22Rv1 (cell line): Measurements from ENCODE around the gene TMC7.
"Not testable (repeated sequence)": the region's sequence is repeated elsewhere in the genome, so short reads cannot be mapped to it uniquely, and the experiment has no call there.

Experiments
- H3K27ac ChIP-seq: fragments of 450-650 bp; 2 replicates; pipeline ENCODE4 v1.5.1; 2017
- ZFX ChIP-seq: fragments of 450-650 bp; IDR thresholded peaks from 2 replicates; pipeline ENCODE4 v1.6.1; 2017; ENCODE audit warnings: antibody characterized with exemption, borderline replicate concordance
- TF ChIP-seq, protein P1 (sequence below): fragments of 450-650 bp; IDR thresholded peaks from 2 replicates; pipeline ENCODE4 v1.5.1; 2017; ENCODE audit warnings: mild to moderate bottlenecking

The TMC7 gene

DNA sequence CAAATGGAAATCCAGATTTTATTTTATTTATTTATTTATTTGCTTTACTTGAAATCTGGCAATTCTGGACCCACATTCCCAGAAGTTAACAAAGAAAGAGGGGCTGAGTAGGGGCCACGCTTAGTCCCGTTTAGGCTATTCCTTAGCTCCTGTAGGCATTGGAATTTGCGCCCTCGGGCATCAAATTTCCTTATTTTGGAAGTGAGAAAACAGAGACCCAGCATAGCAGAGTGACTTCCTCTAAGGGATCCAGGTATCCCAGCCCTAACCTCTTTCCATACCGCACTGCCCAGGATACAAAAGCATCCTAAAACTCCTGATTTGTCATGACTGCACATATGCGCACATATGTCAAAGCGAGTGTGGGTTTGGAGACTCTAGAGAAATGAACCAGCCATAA is 38.5 kb upstream of the TMC7 start:
- no peak overlapping the region for H3K27ac ChIP-seq
- TF ChIP-seq, protein P1, sequence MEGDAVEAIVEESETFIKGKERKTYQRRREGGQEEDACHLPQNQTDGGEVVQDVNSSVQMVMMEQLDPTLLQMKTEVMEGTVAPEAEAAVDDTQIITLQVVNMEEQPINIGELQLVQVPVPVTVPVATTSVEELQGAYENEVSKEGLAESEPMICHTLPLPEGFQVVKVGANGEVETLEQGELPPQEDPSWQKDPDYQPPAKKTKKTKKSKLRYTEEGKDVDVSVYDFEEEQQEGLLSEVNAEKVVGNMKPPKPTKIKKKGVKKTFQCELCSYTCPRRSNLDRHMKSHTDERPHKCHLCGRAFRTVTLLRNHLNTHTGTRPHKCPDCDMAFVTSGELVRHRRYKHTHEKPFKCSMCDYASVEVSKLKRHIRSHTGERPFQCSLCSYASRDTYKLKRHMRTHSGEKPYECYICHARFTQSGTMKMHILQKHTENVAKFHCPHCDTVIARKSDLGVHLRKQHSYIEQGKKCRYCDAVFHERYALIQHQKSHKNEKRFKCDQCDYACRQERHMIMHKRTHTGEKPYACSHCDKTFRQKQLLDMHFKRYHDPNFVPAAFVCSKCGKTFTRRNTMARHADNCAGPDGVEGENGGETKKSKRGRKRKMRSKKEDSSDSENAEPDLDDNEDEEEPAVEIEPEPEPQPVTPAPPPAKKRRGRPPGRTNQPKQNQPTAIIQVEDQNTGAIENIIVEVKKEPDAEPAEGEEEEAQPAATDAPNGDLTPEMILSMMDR: no peak
- TF ChIP-seq ZFX: no peak

DNA sequence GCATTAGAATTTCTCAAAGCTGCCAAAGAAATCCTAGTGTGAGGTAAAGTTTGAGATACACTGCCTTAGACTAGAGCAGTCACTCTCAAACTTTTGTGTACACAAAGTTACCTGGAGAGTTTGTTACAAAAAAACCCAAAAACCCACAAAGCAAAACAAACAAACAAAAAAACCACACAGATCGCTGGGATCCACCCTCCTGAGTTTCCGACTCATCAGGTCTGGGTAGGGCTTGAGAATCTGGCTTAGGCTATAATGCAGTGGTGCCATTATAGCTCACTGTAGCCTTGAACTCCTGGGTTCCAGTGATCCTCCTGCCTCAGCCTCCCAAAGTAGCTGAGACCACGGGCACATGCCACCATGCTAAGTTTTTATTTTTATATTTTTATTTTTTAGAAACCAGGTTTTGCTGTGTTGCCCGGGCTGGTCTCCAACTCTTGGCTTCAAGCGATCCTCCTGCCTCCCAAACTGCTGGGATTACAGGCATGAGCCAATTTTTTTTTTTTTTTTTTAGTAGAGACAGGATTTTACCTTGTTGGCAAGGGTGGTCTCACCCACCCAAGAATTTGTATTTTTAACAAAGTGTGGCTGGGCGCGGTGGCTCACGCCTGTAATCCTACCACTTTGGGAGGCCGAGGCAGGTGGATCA is 35.2 kb upstream of the TMC7 start:
- no peak overlapping the region for H3K27ac ChIP-seq
- TF ChIP-seq ZFX: no peak
- TF ChIP-seq, protein P1: no peak

DNA sequence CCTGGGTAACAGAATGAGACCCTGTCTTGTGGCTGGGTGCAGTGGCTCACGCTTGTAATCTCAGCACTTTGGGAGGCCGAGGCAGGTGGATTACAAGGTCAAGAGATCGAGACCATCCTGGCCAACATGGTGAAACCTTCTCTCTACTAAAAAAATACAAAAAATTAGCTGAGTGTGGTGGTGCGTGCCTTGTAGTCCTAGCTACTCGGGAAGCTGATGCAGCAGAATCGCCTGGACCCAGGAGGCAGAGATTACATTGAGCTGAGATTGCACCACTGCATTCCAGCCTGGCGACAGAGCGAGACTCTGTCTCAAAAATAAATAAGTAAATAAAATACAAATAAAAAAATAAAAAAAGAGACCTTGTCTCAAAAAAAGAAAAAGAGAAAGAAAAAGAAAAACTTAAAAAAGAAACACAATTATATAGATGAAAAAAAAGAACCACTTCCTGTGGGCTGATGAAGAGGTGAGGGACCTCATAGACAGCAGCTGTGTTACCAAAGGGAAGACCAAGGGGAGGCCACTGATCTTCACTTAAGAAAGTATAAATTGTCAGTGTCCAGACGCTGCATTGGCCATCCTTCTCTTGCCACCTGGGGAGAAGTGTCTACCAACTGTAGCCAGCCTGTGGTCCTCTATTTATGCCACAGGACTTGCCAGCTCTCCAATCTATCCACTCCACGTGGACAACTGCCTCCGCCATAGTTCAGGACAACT is 33.1 kb upstream of the TMC7 start:
- TF ChIP-seq, protein P1: no peak
- no peak for TF ChIP-seq ZFX
- H3K27ac ChIP-seq: no peak overlapping the region

DNA sequence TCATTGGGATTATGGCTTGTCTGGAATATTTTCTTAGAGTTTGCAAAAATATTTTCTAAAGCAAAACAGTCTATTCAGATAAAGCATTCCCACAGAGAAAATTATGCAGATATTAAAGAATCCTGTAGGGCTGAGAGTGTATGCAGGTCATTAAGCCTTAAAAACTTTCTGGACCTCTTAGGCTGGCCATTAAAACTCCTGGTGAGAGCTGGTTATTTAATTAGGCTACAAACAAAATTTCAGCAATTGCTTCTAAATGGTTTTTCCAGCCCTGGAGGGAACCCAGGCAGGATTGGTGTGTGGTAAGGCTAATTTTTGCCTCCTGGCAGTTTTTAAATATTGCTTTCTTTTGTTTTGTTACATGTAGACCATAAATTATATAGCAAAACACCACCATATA is 30.2 kb upstream of the TMC7 start:
- no peak for TF ChIP-seq ZFX
- TF ChIP-seq, protein P1: no peak
- no peak overlapping the region for H3K27ac ChIP-seq

DNA sequence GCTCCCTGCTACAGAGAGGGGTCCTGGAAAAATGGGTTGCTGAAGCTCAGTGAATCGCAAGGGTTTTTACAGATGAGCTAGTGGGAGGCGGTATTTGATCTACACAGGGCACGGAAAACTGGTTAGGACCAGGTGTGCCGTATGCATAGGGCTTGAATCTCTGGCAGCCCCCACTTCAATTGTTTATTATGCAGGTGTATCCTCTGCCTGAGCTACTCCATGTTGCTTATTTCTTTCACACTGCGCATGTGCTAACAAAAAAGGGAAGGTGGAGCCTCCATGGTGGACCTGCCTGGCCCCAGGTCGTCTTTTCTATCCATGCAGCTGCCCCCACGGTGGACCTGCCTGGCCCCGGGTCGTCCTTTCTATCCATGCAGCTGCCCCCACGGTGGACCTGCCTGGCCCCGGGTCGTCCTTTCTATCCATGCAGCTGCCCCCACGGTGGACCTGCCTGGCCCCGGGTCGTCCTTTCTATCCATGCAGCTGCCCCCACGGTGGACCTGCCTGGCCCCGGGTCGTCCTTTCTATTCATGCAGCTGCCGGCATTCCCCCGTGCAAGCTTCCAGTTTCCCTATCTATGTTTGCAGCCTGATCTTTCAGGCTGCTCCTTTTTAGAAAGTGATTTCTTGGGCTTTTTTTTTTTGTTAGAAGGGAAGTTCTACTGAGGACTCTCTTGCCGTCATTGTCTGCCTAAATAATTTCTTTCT is 27.7 kb upstream of the TMC7 start:
- H3K27ac ChIP-seq: not testable (repeated sequence)

DNA sequence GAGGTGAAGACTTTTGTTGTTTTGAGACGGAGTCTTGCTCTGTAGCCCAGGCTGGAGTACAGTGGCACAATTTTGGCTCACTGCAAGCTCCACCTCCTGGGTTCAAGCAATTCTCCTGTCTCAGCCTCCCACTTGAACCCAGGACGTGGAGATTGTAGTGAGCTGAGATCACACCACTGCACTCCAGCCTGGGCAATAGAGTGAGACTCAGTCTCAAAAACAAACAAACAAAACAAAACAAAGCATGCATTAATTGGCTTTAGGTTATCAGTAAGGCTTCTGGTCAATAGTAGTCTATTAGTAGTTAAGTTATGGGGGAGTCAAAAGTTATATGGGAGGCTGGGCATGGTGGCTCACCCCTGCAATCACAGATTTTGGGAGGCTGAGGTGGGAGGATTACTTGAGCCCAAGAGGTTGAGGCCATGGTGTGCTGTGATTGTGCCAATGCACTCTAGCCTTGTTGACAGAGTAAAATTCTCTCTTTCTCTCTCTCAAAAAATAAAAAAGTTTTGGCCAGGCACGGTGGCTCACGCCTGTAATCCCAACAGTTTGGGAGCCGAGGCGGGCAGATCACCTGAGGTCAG is 27.0 kb upstream of the TMC7 start:
- not testable (repeated sequence) for H3K27ac ChIP-seq

DNA sequence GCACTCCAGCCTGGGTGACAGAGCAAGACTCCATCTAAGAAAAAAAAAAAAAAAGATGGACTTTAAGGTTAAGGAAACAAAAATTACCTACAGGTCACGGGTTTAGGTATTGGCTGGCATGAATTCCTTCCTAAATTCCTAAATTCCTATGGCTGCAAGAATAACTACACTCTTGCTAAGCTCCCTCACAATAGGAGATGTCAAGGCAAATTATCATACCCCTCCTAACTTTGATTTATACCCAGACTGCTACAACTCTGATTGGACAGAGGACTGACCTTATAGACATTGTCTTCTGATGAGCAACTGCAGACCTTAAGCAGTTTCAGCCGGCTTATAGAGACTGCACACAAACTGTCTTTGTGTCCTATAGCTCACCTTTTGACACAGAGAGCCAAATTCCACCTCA is 25.1 kb upstream of the TMC7 start:
- no peak overlapping the region for H3K27ac ChIP-seq
- no peak for TF ChIP-seq ZFX
- TF ChIP-seq, protein P1: no peak

DNA sequence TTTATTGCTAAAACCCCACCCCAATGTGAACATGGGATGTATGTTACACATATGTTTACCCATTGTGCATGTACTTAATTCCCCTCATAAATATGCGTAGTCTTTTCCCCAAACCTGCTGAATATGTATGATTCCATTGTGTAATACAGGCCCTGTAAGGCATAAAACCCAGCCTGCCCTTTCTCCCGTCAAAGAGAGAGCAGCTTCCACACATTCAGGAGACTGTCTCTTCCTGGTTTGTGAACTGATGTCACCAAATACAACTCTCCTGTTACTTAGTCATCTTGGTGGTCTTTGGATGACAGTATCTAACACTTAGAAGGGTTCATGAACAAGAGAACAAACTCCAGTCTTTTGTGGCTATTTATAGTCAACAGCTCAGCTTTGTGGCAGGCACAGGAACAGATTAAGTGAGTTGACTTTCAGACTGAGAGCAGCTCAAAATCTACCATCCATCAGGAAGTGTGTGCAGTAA is 24.7 kb upstream of the TMC7 start:
- TF ChIP-seq ZFX: no peak
- TF ChIP-seq, protein P1: no peak
- no peak overlapping the region for H3K27ac ChIP-seq
